ENCODE data around the gene LIX1. TPM values are rescaled to one million over a fixed set of nuclear protein-coding genes. Genes with fewer than 3 reads are reported as not detected.

Gene LIX1
- total and polyA plus RNA-seq, 2 of the 8 experiments (the other 6 are each of a cell fraction or from before 2014, with no cell fraction given) = 0.26 to 0.45 TPM

DNA sequence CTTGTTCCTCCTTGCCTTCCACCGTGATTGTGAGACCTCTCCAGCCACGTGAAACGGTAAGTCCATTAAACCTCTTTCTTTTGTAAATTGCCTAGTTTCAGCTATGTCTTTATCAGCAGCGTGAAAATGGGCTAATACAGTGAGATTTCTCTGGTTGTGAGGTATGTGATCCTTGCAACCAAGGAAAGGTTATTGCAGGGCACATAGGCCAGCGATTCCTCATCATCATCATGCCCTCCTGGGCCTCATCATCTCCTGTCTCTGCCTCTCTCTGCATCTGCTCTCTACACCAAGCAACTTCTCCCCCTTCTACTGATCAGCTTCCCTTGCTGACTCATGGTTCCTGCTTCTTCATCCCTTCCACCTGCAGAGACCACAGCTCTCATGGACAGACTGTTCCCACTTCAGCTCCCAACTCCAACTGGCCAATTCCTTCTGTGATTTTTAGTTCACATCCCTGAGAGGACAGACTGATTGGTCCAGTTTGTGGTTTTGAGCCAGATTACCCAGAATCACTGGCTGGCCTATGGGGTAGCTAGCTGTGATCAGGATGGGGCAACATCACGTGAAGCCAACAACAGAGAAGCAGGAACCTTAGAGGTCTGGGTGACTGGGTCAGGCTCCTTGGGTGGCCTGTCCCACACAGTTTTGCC lies 53.1 kb downstream of the LIX1 start:
- no peak for DNase-seq (ENCODE audit: low read depth in 1 of 2, low spot score in 2 of 2)
- H3K36me3 ChIP-seq (ENCODE audit: control insufficient read depth in 2 of 4, insufficient read depth in 4 of 4, low read length in 3 of 4) = peaks cover 0 to 10% (median 0%) of the 10 kb centered on the region in 4 experiments; a peak in 1 of 8 replicates
- TF ChIP-seq JUN (IDR thresholded peaks at IDR 0.05; ENCODE audit: low read depth, low read length) = no peak

More for the DNA sequence above, 53.1 kb downstream of the LIX1 start:
- WGBS, 2 experiments (ENCODE audit: extremely low coverage in 1 of 2, insufficient coverage in 1 of 2, insufficient read length in 1 of 2, insufficient replicate concordance in 2 of 2, low coverage in 1 of 2, low lambda C conversion rate in 2 of 2, missing lambda C conversion rate in 1 of 2) = 84% methylated on average over 6 of the region's 6 CpGs; no CpG with 5 or more reads in 1 of the 2 experiments
- Histone ChIP-seq H3K18ac (ENCODE audit: extremely low read depth, low read length) (no peak overlapping the region), H3K27ac (ENCODE audit: low read depth, low read length) (0 out of 2 replicates have a peak overlapping the region, but pooled peaks have one; percentile 2), H3K79me2 (ENCODE audit: control insufficient read depth in 1 of 2, insufficient read depth in 2 of 2, low read length in 2 of 2) (no peaks in the 10 kb centered on the region), H4K20me1 (replicated peaks in 1 of 2; ENCODE audit: control insufficient read depth in 1 of 2, insufficient read depth in 2 of 2, low read length in 2 of 2) (no peaks in the 10 kb centered on the region), H3K4me3 (ENCODE audit: extremely low read depth in 1 of 4, insufficient read depth in 2 of 4, low read depth in 3 of 4, low read length in 4 of 4) (no peak overlapping the region), H3K9me3 (ENCODE audit: insufficient read depth in 2 of 2, low read depth in 1 of 2, low read length in 1 of 2) (peaks cover 13 to 18% of the 10 kb centered on the region in 2 experiments), H2BK20ac (ENCODE audit: low read length) (no peak overlapping the region), H2BK5ac (ENCODE audit: low read depth, low read length) (no peak overlapping the region), H3K4me1 (replicated peaks in 1 of 4; ENCODE audit: control insufficient read depth in 3 of 4, insufficient read depth in 4 of 4, low read length in 3 of 4) (no peaks in the 10 kb centered on the region), H3K23me2 (ENCODE audit: low read depth, low read length) (no peaks in the 10 kb centered on the region), H3K56ac (replicated peaks; ENCODE audit: insufficient read length, low read depth, low read length) (no peak overlapping the region), H3K4ac (replicated peaks; ENCODE audit: insufficient read length, low read depth, low read length) (no peak overlapping the region), H4K91ac (replicated peaks; ENCODE audit: insufficient read length, low read length) (no peak overlapping the region), H3K79me1 (ENCODE audit: low read depth, low read length) (no peaks in the 10 kb centered on the region), H2AK5ac (ENCODE audit: low read depth, low read length) (no peak overlapping the region), H3K4me2 (ENCODE audit: insufficient read depth in 1 of 2, low read depth in 2 of 2, low read length in 2 of 2) (no peak overlapping the region), H2BK15ac (ENCODE audit: low read length) (no peak overlapping the region), H2BK12ac (ENCODE audit: low read depth, low read length) (no peak overlapping the region), H4K8ac (ENCODE audit: extremely low read depth, insufficient read depth, low read length) (peak overlapping the region; percentile 16; the same call in 1 of the 2 replicates), H3K9ac (replicated peaks in 1 of 4; ENCODE audit: extremely low read depth in 1 of 4, low read depth in 3 of 4, low read length in 3 of 4) (no peak overlapping the region), H2AFZ (ENCODE audit: low read length) (no peak overlapping the region), H3K23ac (ENCODE audit: insufficient read length) (no peak overlapping the region), H3K27me3 (replicated peaks in 1 of 4; ENCODE audit: control insufficient read depth in 3 of 4, extremely low read depth in 1 of 4, insufficient read depth in 3 of 4, low read length in 3 of 4) (no peaks in the 10 kb centered on the region), H3K14ac (ENCODE audit: insufficient read length) (no peak overlapping the region), H4K5ac (ENCODE audit: insufficient read length, low read depth, low read length) (no peak overlapping the region), H2BK120ac (replicated peaks; ENCODE audit: low read depth, low read length) (no peak overlapping the region)
- ChIA-PET POLR2A (ENCODE audit: partially characterized antibody) (no interaction called here), CTCF (ENCODE audit: partially characterized antibody) (interaction anchor here (0.9 to 1.2 kb wide), 3 partner anchors 13 to 79 kb away, joined by 3 to 4 read pairs (median 3); no protein-coding TSS in a partner anchor)
- no peak for FAIRE-seq
